HepG2 (cell line): Measurements from ENCODE around the gene TIMM13. TPM values are rescaled to one million over a fixed set of nuclear protein-coding genes. Genes with fewer than 3 reads are reported as not detected.

Experiments used
- ATM ChIP-seq: fragments of 450-650 bp; IDR thresholded peaks from 2 replicates; pipeline ENCODE4 v1.7.1; 2017; ENCODE audit warnings: mild to moderate bottlenecking, borderline replicate concordance
- CBFB ChIP-seq: sonication (generic); formaldehyde crosslinking; IDR thresholded peaks from 2 replicates; pipeline ENCODE4 v1.4.0; 2020; ENCODE audit warnings: missing genetic modification reagents
- FIP1L1 ChIP-seq: fragments of 200-400 bp; formaldehyde crosslinking; IDR thresholded peaks from 2 replicates; pipeline ENCODE4 v1.6.1; 2018; ENCODE audit warnings: low read depth, mild to moderate bottlenecking, low read length, moderate library complexity, borderline replicate concordance; ENCODE audit not compliant: insufficient read depth
- FOXP4 ChIP-seq: sonication (generic); formaldehyde crosslinking; IDR thresholded peaks from 2 replicates; pipeline ENCODE4 v1.4.0; 2020; ENCODE audit warnings: missing genetic modification reagents
- HNRNPLL ChIP-seq: fragments of 200-400 bp; formaldehyde crosslinking; IDR thresholded peaks from 2 replicates; pipeline ENCODE4 v1.6.1; 2017; ENCODE audit warnings: mild to moderate bottlenecking, low read depth, low read length; ENCODE audit not compliant: poor library complexity, severe bottlenecking
- JARID2 ChIP-seq: sonication (generic); formaldehyde crosslinking; IDR thresholded peaks from 2 replicates; pipeline ENCODE4 v1.8.1; 2023; ENCODE audit warnings: missing genetic modification reagents, inconsistent platforms; ENCODE audit not compliant: insufficient replicate concordance
- JUN ChIP-seq: sonication (generic); formaldehyde crosslinking; IDR thresholded peaks from 2 replicates; pipeline ENCODE4 v1.4.0; 2020; ENCODE audit warnings: mild to moderate bottlenecking, missing genetic modification reagents
- KDM2A ChIP-seq: sonication (generic); formaldehyde crosslinking; IDR thresholded peaks from 2 replicates; pipeline ENCODE4 v1.4.0; 2020; ENCODE audit warnings: low read depth, missing genetic modification reagents, borderline replicate concordance
- KDM5B ChIP-seq: sonication (generic); formaldehyde crosslinking; IDR thresholded peaks from 2 replicates; pipeline ENCODE4 v1.4.0; 2020; ENCODE audit warnings: missing genetic modification reagents, mild to moderate bottlenecking, borderline replicate concordance
- MED1 ChIP-seq: sonication (generic); formaldehyde crosslinking; IDR thresholded peaks from 2 replicates; pipeline ENCODE4 v1.4.0; 2020; ENCODE audit warnings: missing genetic modification reagents
- NCOR1 ChIP-seq: fragments of 200-600 bp; sonication (generic); IDR thresholded peaks from 2 replicates; pipeline ENCODE4 v1.7.0; 2017; ENCODE audit warnings: antibody characterized with exemption, low read length, borderline replicate concordance
- NFYB ChIP-seq: sonication (generic); formaldehyde crosslinking; IDR thresholded peaks from 2 replicates; pipeline ENCODE4 v1.4.0; 2020; ENCODE audit warnings: missing genetic modification reagents
- PAF1 ChIP-seq: IDR thresholded peaks from 2 replicates; pipeline ENCODE4 v1.6.1; 2016; ENCODE audit warnings: missing genetic modification reagents, missing compliant biosample characterization
- PAX8 ChIP-seq: sonication (generic); formaldehyde crosslinking; IDR thresholded peaks from 2 replicates; pipeline ENCODE4 v1.8.0; 2022; ENCODE audit warnings: mild to moderate bottlenecking, missing genetic modification reagents, borderline replicate concordance
- PCBP1 ChIP-seq: fragments of 200-400 bp; formaldehyde crosslinking; IDR thresholded peaks from 2 replicates; pipeline ENCODE4 v1.6.1; 2017; ENCODE audit warnings: mild to moderate bottlenecking, low read depth, low read length, borderline replicate concordance
- RFXAP ChIP-seq: sonication (generic); formaldehyde crosslinking; IDR thresholded peaks from 2 replicates; pipeline ENCODE4 v1.4.0; 2020; ENCODE audit warnings: missing genetic modification reagents, borderline replicate concordance
- SNAI1 ChIP-seq: sonication (generic); formaldehyde crosslinking; IDR thresholded peaks from 2 replicates; pipeline ENCODE4 v1.5.0; 2020; ENCODE audit warnings: mild to moderate bottlenecking, missing genetic modification reagents, borderline replicate concordance
- SNAPC2 ChIP-seq: sonication (generic); formaldehyde crosslinking; IDR thresholded peaks from 2 replicates; pipeline ENCODE4 v1.8.1; 2022; ENCODE audit warnings: mild to moderate bottlenecking, missing genetic modification reagents
- TGIF2 ChIP-seq: IDR thresholded peaks from 2 replicates; pipeline ENCODE4 v1.6.1; 2016; ENCODE audit warnings: control low read depth, missing compliant biosample characterization
- ZNF124 ChIP-seq: sonication (generic); formaldehyde crosslinking; IDR thresholded peaks from 2 replicates; pipeline ENCODE4 v1.4.0; 2020; ENCODE audit warnings: missing genetic modification reagents
- ZNF619 ChIP-seq: sonication (generic); formaldehyde crosslinking; IDR thresholded peaks from 2 replicates; pipeline ENCODE4 v1.4.0; 2020; ENCODE audit warnings: mild to moderate bottlenecking, missing genetic modification reagents
- polyA plus RNA-seq, 8 experiments: library from polyadenylated mRNA; depleted of rRNA in 3 of 8; stranded (reverse) in 7 of 8; unstranded in 1 of 8; fragments of >200 nt; fragmentation: Illumina TruSeq in 4 of 8; extraction: Trizol in 4 of 8; gene quantifications; 2 replicates each; pipeline versions ENCODE4 v1.2.1 to v1.2.3, GENCODE V29; 2011 to 2016; ENCODE audit warnings: low read depth in 4 of 8, missing spikeins in 1 of 8, mixed read lengths in 1 of 8; ENCODE audit not compliant: insufficient read depth in 1 of 8
- total RNA-seq, 5 experiments: library from RNA; depleted of rRNA; stranded (reverse); fragments of >200 nt; fragmentation: Illumina TruSeq; extraction: Trizol; gene quantifications; 2 replicates each; pipeline ENCODE4 v1.2.3, GENCODE V29; 2016; ENCODE audit warnings: low read depth in 1 of 5
- TF ChIP-seq, protein P1 (sequence below): sonication (generic); formaldehyde crosslinking; IDR thresholded peaks from 2 replicates; pipeline ENCODE4 v1.8.1; 2023; ENCODE audit warnings: missing genetic modification reagents, inconsistent platforms, borderline replicate concordance
- TF ChIP-seq, protein P2 (sequence below): sonication (generic); formaldehyde crosslinking; IDR thresholded peaks from 2 replicates; pipeline ENCODE4 v1.8.0; 2022; ENCODE audit warnings: missing genetic modification reagents, mild to moderate bottlenecking, moderate library complexity, borderline replicate concordance
- TF ChIP-seq, protein P3 (sequence below): sonication (generic); formaldehyde crosslinking; IDR thresholded peaks from 2 replicates; pipeline ENCODE4 v1.5.1; 2020; ENCODE audit warnings: missing genetic modification reagents, mild to moderate bottlenecking, borderline replicate concordance

Gene TIMM13
- total and polyA plus RNA-seq, 2 of the 13 experiments (the other 11 are each of a cell fraction or from before 2014, with no cell fraction given) = 48.4 to 108 TPM

DNA sequence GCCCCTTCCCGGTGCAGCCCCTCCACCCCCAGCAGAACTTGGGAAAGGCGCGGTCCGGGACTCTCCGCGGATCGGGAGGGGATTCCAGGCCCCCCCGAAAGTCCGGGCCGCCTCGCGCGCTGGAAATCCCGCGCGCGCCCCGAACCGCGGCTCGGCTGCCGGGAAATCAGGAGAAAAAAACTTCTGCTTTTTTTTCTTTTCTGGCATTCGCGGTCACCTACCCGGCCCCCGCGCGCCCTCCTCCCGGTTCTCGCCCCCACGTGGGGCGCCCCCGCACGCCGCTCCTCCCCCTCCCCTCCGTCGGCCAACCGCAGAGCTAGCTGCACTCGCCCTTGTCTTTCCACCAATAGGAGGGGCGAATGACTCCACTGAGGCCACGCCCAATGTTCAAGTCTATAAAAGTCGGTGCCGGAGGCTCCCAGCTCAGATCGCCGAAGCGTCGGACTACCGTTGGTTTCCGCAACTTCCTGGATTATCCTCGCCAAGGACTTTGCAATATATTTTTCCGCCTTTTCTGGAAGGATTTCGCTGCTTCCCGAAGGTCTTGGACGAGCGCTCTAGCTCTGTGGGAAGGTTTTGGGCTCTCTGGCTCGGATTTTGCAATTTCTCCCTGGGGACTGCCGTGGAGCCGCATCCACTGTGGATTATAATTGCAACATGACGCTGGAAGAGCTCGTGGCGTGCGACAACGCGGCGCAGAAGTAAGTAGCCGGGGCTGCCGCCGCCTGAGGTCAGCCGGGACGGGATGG is 48.5 kb upstream of the TIMM13 start, which contains the start of gene GADD45B (continued):
- TF ChIP-seq SNAPC2 (CRISPR knock-in tag) = no peak
- TF ChIP-seq KDM5B (CRISPR knock-in tag) = 0 out of 2 replicates have a peak, but pooled peaks have one; percentile 1
- TF ChIP-seq ZNF619 = 0 out of 2 replicates have a peak, but pooled peaks have one; percentile 44
- peak; percentile 73 for TF ChIP-seq MED1
- TF ChIP-seq CBFB (CRISPR knock-in tag) = 0 out of 2 replicates have a peak, but pooled peaks have one; percentile 56
- TF ChIP-seq NFYB (CRISPR knock-in tag) = peak; percentile 77
- peak; percentile 77 for TF ChIP-seq KDM2A (CRISPR knock-in tag)
- TF ChIP-seq SNAI1 (CRISPR knock-in tag) = peak; percentile 65; the same call in 1 of the 2 replicates
- TF ChIP-seq JARID2 (CRISPR knock-in tag) = no peak
- TF ChIP-seq, protein P1, sequence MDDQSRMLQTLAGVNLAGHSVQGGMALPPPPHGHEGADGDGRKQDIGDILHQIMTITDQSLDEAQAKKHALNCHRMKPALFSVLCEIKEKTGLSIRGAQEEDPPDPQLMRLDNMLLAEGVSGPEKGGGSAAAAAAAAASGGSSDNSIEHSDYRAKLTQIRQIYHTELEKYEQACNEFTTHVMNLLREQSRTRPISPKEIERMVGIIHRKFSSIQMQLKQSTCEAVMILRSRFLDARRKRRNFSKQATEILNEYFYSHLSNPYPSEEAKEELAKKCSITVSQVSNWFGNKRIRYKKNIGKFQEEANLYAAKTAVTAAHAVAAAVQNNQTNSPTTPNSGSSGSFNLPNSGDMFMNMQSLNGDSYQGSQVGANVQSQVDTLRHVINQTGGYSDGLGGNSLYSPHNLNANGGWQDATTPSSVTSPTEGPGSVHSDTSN (CRISPR knock-in tag) = 0 out of 2 replicates have a peak, but pooled peaks have one; percentile 48
- no peak for TF ChIP-seq PCBP1
- TF ChIP-seq FIP1L1 = no peak
- no peak; the same call in 1 of the 2 replicates for TF ChIP-seq NCOR1
- 0 out of 2 replicates have a peak, but pooled peaks have one; percentile 16 for TF ChIP-seq FOXP4 (CRISPR knock-in tag)
- TF ChIP-seq JUN (CRISPR knock-in tag) = no peak
- TF ChIP-seq, protein P2, sequence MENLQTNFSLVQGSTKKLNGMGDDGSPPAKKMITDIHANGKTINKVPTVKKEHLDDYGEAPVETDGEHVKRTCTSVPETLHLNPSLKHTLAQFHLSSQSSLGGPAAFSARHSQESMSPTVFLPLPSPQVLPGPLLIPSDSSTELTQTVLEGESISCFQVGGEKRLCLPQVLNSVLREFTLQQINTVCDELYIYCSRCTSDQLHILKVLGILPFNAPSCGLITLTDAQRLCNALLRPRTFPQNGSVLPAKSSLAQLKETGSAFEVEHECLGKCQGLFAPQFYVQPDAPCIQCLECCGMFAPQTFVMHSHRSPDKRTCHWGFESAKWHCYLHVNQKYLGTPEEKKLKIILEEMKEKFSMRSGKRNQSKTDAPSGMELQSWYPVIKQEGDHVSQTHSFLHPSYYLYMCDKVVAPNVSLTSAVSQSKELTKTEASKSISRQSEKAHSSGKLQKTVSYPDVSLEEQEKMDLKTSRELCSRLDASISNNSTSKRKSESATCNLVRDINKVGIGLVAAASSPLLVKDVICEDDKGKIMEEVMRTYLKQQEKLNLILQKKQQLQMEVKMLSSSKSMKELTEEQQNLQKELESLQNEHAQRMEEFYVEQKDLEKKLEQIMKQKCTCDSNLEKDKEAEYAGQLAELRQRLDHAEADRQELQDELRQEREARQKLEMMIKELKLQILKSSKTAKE = 0 out of 2 replicates have a peak, but pooled peaks have one; percentile 21
- TF ChIP-seq, protein P3, sequence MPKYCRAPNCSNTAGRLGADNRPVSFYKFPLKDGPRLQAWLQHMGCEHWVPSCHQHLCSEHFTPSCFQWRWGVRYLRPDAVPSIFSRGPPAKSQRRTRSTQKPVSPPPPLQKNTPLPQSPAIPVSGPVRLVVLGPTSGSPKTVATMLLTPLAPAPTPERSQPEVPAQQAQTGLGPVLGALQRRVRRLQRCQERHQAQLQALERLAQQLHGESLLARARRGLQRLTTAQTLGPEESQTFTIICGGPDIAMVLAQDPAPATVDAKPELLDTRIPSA (CRISPR knock-in tag) = no peak
- no peak for TF ChIP-seq PAX8
- TF ChIP-seq RFXAP (CRISPR knock-in tag) = 0 out of 2 replicates have a peak, but pooled peaks have one; percentile 10
- no peak for TF ChIP-seq HNRNPLL
- TF ChIP-seq ZNF124 (CRISPR knock-in tag) = no peak
- TF ChIP-seq PAF1 (CRISPR knock-in tag) = no peak
- peak; percentile 78 for TF ChIP-seq TGIF2 (CRISPR knock-in tag)
- TF ChIP-seq ATM = no peak
